ENCODE measurements around the gene IL18. TPM values are rescaled to one million over a fixed set of nuclear protein-coding genes. Genes with fewer than 3 reads are reported as not detected.
"Not testable (repeated sequence)": the region's sequence is repeated elsewhere in the genome, so short reads cannot be mapped to it uniquely, and the experiment has no call there.

IL18 gene
- polyA plus RNA-seq, 1 donor from 2014 or later, result 0.65 TPM

DNA sequence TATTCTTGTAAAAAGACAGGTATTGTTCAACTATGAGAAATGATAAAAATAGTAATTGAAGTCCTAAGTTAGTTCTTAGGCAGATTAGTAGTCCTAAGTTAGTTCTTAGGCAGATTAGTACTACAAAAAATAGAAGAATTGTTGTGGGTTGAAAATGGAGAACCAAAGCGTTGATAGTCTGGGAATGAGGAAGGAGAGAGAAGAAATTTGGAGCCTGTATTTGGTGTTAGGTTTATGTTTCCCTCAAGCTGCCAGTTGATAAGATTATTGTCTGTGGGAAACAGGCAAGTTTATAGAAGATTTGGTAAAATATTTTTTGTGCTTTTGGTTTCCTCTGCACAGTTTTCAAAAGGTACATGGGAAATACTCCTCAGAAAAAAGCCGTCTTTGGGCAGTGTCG, 15.0 kb upstream of the IL18 start:
- peak overlapping the region in 1 of 3 donors; percentile 6 for H3K27ac Mint-ChIP-seq

DNA sequence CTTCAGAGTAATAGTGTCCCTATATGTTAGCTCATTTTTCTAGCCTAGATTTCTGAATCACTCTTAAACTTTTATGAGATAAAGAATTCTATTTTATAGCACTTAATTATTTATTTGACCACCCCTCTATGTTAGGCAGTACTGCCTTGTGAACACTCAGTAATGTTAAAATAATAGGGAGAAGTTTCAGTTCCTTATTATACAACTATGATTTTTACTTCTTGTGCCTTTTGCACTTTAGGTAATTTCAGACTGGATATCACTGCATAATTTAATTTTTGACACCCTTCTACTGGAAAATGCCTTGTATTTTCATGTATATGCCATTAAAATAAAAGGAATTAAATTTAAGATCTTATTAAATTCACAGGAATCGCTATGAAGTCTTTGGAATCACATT, 14.5 kb upstream of the IL18 start:
- Mint-ChIP-seq H3K4me1 (peaks cover 28 to 32% (median 30%) of the 10 kb centered on the region in 3 donors), H3K27ac (peak overlapping the region in 1 of 3 donors; percentile 6), H3K9me3 (no peaks in the 10 kb centered on the region), H3K36me3 (peaks cover 2% of the 10 kb centered on the region), H3K27me3 (peaks cover 6% of the 10 kb centered on the region), H3K4me3 (peak overlapping the region in 1 of 4 donors; percentile 14)

More for the DNA sequence above, 15.0 kb upstream of the IL18 start:
- Mint-ChIP-seq H3K36me3 (peaks cover under 1% of the 10 kb centered on the region), H3K4me3 (peak overlapping the region in 1 of 4 donors; percentile 14), H3K9me3 (no peaks in the 10 kb centered on the region), H3K27me3 (peaks cover 6% of the 10 kb centered on the region), H3K4me1 (peaks cover 28 to 32% (median 30%) of the 10 kb centered on the region in 3 donors)

DNA sequence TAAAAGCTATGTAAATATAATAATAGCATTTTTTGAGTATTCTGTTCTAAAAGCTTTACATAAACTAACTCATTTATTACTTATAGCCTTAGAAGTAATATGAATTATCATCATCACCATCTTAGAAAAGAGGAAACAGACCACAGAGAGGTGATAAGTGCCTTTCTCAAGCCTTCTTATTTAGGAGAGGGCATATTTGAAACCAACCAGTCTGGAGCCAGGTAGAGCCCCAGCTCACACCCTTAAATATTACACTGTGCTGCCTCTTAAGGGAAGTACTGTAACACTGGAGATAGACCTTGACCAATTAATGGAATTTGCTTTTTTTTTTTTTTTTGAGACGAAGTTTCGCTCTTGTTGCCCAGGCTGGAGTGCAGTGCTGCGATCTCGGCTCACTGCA, 13.7 kb upstream of the IL18 start:
- Mint-ChIP-seq H3K36me3 (peaks cover 2% of the 10 kb centered on the region), H3K27ac (no peak overlapping the region), H3K9me3 (no peaks in the 10 kb centered on the region), H3K4me3 (no peak overlapping the region), H3K27me3 (peaks cover 6% of the 10 kb centered on the region), H3K4me1 (peaks cover 21 to 25% (median 24%) of the 10 kb centered on the region in 3 donors)

DNA sequence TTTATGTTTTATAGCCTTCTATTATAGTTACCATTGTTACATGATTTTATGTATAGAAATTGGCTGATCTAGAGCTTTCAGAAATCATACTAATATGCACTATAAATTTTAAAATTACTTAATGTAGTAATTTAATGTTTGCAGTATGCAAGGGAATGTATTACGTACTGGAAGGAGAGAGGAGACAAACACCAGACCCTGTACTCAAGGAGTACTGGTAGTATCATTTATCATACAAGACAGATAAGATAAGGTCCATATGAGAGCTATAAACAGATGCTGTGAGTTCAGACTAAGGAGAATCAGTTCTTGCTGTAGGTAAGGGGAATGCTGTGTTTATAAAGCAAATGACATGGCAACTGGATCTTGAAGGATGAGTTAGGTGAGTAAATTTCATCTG, 12.2 kb upstream of the IL18 start:
- H3K4me3 Mint-ChIP-seq, result no peak overlapping the region
- no peak overlapping the region for H3K27ac Mint-ChIP-seq
- peaks cover 6% of the 10 kb centered on the region for H3K27me3 Mint-ChIP-seq
- peaks cover 19 to 24% (median 22%) of the 10 kb centered on the region in 3 donors for H3K4me1 Mint-ChIP-seq
- H3K9me3 Mint-ChIP-seq, result no peaks in the 10 kb centered on the region
- H3K36me3 Mint-ChIP-seq, result peaks cover 2% of the 10 kb centered on the region

DNA sequence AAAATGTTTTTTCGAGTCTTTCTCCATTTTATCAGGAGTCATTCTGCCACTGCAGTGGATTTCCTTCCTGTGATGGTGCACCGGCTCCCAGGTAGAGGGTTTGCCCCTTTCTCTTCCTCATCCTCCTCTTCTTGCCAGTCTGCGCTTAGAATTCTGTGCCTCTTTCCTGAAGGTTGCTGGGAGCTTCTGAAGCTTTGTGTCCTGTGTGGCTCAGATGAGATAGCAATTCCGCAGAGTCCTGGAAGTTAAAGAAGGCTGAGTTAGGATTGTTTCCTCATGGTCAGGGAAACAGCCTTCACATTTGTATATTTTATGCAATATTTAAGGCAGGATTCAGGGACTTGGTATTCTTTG, 11.7 kb upstream of the IL18 start:
- no peak overlapping the region for H3K27ac Mint-ChIP-seq
- H3K27me3 Mint-ChIP-seq, result peaks cover 6% of the 10 kb centered on the region
- H3K4me3 Mint-ChIP-seq, result peak overlapping the region in 1 of 4 donors; percentile 46
- no peaks in the 10 kb centered on the region for H3K9me3 Mint-ChIP-seq
- peaks cover 19 to 24% (median 22%) of the 10 kb centered on the region in 3 donors for H3K4me1 Mint-ChIP-seq
- H3K36me3 Mint-ChIP-seq, result peaks cover 2% of the 10 kb centered on the region

DNA sequence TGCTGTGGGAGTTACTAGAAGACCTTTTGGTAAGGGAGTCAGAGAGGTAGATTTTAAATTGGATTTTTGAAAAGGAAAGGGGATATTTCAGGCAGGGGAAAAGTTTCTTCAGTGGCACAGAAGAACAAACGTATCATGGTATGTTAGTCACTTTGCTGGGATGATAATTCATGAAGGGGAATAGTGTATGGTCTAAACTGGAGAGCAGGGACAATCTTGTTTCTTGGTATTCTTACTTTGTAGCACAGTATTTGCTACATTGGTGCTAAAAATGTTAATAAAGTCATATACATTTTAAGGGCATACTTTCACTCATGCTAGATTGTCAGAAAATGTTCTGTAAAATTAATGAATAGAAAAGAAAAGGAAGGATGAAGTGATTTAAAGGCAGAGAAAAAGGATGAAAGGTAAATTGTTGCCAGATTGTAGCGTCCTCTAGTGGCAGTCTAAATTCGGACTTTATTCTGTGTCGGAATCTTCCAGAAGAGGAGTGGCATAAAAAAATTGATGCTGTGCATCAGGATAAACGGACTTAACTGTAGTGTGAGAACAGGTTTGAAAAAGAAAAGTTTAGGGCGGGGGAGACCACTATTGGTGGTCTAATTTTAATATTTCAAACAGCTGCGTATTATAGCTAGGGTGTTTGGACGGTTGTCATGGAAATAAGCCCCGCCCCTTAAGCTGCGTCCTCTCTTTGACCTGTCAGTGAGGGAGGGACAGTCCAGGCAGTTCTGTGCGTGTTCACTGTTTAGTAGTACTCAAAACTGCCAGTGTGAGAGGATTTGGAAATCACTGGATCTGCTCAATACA, 11.1 kb upstream of the IL18 start, which contains the start of gene BCO2:
Gene BCO2, plus strand, starts transcription at position 724 of the 810 bp plus-strand sequence. CDS start 90 bp downstream, outside the sequence.
- no peaks in the 10 kb centered on the region for H3K9me3 Mint-ChIP-seq
- H3K4me3 Mint-ChIP-seq, result peak within 1 kb of the TSS in 3 of 4 donors; percentile 1 to 46 (median 13)
- peaks cover 6% of the 10 kb centered on the region for H3K27me3 Mint-ChIP-seq
- peaks cover 19 to 24% (median 22%) of the 10 kb centered on the region in 3 donors for H3K4me1 Mint-ChIP-seq
- H3K27ac Mint-ChIP-seq, result peak within 1 kb of the TSS in 2 of 3 donors; percentile 1 to 19
- peaks cover 2% of the 10 kb centered on the region for H3K36me3 Mint-ChIP-seq

DNA sequence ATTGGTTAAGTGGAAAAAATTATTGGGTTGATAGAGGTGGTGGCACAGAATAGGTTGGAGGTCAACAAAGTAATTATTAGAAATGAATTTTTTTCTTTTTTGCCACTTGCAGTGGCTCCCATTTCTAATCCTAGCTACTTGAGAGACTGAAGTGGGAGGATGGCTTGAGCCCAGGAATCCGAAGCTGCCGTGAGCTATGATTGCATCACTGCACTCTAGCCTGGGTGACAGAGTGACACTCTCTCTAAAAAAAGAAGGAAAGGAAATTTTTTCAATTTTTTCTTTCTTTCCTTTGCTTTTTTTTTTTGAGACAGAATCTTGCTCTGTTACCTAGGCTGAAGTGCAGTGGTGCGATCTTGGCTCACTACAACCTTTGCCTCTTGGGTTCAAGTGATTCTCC, 9.3 kb upstream of the IL18 start:
- H3K36me3 Mint-ChIP-seq, result peaks cover 2% of the 10 kb centered on the region
- H3K27me3 Mint-ChIP-seq, result peaks cover 6% of the 10 kb centered on the region
- H3K9me3 Mint-ChIP-seq, result no peaks in the 10 kb centered on the region
- H3K27ac Mint-ChIP-seq, result no peak overlapping the region
- H3K4me3 Mint-ChIP-seq, result no peak overlapping the region
- H3K4me1 Mint-ChIP-seq, result peaks cover 7 to 11% (median 10%) of the 10 kb centered on the region in 3 donors

DNA sequence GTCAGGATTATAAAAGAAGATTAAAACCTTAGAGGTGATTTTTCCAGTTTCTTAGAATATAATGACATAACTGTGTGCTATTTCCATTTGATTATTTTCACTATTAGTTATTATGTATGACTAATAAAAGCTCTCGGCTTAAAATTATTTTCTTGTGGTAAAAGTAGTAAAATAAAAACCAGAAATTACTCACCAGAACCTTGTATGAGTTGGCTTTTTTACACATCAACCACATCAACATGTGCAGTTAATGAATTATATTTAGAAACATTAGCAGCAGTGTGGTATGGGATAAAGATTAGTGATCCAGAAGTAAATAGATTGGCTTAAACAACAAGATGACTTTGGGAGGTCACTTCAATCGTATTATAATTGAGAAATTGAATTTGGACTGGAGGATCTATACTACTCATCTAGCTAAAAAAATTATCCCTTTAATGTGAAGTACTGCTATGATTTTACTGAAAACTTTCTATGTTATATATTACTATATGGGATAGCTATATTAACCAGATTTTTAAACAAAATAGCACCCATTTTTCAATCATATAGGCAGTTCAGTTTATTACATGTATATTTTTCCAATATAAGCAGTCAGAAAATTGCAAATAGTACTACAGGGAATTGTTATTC, 8.6 kb upstream of the IL18 start:
- no peak overlapping the region for H3K4me3 Mint-ChIP-seq
- H3K9me3 Mint-ChIP-seq, result no peaks in the 10 kb centered on the region
- H3K27ac Mint-ChIP-seq, result no peak overlapping the region
- peaks cover 7 to 10% (median 9%) of the 10 kb centered on the region in 3 donors for H3K4me1 Mint-ChIP-seq
- H3K36me3 Mint-ChIP-seq, result peaks cover 2% of the 10 kb centered on the region
- peaks cover 7% of the 10 kb centered on the region for H3K27me3 Mint-ChIP-seq

DNA sequence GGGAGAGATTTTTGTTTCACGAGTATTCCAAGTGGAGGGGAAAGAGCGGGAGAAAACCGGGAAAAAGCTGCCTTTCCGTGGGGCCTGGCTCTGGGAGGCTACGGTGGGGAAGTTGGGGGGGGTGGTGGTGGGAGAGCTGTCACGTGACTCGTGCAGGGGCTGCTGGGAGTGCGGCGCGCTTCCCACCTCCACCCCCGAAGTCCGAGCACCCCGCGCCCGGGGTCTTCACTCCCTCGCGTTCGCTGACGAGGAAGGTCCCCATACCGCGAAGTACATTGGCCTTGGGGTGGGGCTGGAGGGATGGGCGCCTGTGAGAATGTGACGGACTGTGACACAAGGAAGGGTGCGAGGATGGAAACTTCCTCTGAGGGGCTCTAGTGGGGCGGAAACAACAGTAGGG, 3.3 kb upstream of the IL18 start, which contains the start of gene TEX12:
Gene TEX12, plus strand, starts transcription at position 228 of the 400 bp plus-strand sequence. CDS start 1,897 bp downstream, outside the sequence.
- no peaks in the 10 kb centered on the region for H3K36me3 Mint-ChIP-seq
- H3K27me3 Mint-ChIP-seq, result peaks cover 13% of the 10 kb centered on the region
- H3K4me1 Mint-ChIP-seq, result peaks cover 0 to 2% (median 0%) of the 10 kb centered on the region in 3 donors
- H3K9me3 Mint-ChIP-seq, result peaks cover 0 to 2% (median 0%) of the 10 kb centered on the region in 3 donors
- no peak within 1 kb of the TSS for H3K4me3 Mint-ChIP-seq
- no peak within 1 kb of the TSS for H3K27ac Mint-ChIP-seq

DNA sequence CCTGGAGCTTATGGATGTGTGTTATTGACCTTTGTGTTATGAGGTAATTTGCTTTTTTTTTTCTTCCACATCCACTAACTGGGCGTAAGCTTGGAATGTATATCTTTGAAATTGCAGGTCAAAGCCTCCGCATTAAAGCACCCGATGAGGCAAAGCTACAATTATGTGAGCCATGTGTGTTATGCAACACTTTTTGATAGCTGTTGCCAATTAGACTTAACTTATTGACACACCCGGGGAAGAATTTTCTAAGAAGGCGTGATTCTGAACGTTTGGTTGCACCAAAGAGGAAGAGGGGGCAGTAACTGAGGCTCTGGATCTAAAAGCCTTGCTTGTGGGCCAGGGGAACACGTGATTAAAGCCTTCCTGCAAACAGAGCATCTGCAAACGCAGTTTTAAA, 2.7 kb upstream of the IL18 start:
- no peak overlapping the region for H3K4me3 Mint-ChIP-seq
- no peaks in the 10 kb centered on the region for H3K36me3 Mint-ChIP-seq
- peaks cover 15% of the 10 kb centered on the region for H3K27me3 Mint-ChIP-seq

DNA sequence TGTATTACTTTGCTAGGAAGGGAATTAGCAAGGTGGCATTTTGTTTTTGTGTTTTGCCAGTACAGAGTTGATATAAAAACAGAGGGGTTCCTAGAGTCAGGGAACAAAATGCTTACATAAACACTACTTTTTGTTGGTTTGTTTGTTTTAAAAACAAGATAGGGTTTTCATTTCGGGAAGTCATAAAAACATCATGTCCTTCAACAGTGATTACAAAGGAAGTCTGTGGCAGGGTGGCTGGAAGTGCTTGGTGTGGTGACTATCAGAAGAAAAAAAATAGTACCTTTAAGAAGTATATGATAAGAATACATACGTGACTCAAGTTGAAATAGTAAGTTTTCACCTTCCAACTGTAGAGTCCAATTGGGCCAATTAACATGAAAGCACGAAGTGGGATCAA, 1.2 kb upstream of the IL18 start:
- no peak overlapping the region for H3K4me3 Mint-ChIP-seq
- H3K27ac Mint-ChIP-seq, result no peak overlapping the region
- H3K27me3 Mint-ChIP-seq, result peaks cover 15% of the 10 kb centered on the region
- peaks cover 0 to 2% (median 1%) of the 10 kb centered on the region in 3 donors for H3K9me3 Mint-ChIP-seq
- H3K36me3 Mint-ChIP-seq, result no peaks in the 10 kb centered on the region
- peaks cover 0 to 2% (median 0%) of the 10 kb centered on the region in 3 donors for H3K4me1 Mint-ChIP-seq

More for the DNA sequence above, 2.7 kb upstream of the IL18 start:
- Mint-ChIP-seq H3K4me1 (peaks cover 0 to 2% (median 0%) of the 10 kb centered on the region in 3 donors), H3K27ac (no peak overlapping the region), H3K9me3 (peaks cover 0 to 2% (median 1%) of the 10 kb centered on the region in 3 donors)

DNA sequence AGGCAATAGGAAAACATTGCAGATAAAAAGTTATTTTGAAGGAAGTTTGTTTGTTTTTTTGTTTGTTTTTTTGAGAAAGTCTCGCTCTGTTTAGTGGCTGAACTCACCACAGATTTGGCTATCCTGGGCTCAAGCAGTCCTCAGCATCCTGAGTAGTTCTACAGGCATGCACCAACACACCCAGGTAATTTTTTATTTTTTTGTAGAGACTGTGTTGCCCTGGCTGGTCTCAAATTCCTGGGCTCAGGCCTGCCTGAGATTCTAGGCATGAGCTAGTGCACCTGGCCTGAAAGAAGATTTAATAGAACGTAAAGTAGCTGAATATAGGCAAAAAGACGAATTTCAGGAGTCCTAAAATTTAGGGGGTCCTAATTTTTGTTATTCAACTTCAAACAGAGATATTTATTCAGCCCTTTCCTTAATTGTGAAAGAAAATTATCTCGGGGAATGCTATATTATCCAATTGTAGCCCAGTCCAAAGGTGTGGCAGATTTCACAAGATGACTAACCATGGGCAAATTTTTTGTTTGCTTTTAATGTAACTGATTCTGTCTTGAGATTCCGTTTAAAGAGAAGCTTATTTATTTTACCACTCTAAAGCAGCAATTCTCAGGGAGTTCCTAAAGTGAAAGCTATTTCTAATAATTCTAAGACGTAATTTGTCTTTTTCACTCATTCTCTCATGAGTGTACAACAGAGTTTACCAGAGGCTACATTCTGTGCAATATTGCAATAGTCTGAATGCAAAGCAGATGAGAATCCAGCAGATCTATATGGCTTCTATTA, 940 bp downstream of the IL18 start:
- Mint-ChIP-seq H3K36me3 (no peaks in the 10 kb centered on the region), H3K27me3 (peaks cover 15% of the 10 kb centered on the region), H3K9me3 (peaks cover 0 to 2% (median 1%) of the 10 kb centered on the region in 3 donors), H3K27ac (peak overlapping the region in 1 of 3 donors; percentile 69), H3K4me3 (peak overlapping the region in 1 of 4 donors; percentile 22), H3K4me1 (peaks cover 0 to 7% (median 0%) of the 10 kb centered on the region in 3 donors)

DNA sequence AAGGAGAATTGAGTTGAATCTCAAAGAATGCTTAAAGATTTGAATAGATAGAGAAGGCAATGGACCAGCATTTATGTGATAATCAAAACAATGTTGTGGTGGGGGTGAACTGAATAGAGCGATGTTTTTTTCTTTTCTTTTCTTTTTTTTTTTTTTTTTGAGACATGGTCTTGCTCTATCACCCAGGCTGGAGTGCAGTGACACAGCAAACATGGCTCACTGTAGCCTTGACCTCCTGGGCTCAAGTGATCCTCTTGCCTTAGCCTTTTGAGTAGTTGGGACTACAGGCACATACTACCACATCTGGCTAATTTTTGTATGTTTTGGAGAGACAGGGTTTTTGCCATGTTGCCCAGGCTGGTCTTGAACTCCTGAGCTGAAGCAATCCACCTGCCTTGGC, 1.7 kb downstream of the IL18 start:
- peaks cover 11% of the 10 kb centered on the region for H3K27me3 Mint-ChIP-seq
- H3K36me3 Mint-ChIP-seq, H3K4me1 Mint-ChIP-seq, H3K4me3 Mint-ChIP-seq, H3K9me3 Mint-ChIP-seq: not testable (repeated sequence)
- peak overlapping the region in 1 of 3 donors; percentile 69 for H3K27ac Mint-ChIP-seq

DNA sequence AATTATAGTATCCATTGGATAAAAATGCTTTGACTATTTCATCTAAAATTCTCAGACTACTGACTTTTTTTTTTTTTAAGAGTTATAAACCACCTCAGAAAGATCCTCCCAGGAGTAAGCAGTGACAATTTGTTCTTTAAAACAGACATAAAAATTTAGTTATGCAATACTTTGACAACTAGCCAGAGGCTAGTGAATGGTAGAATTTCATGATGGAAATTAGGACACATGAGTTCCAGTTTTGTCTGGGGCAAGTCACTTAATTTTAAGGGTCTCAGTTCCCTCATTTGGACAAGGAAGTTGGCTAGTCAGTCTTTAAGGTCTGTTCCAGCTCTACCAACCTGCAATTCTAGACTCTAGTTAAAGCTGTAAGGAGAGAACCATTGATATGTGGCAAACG, 2.9 kb downstream of the IL18 start:
- no peak overlapping the region for H3K27ac Mint-ChIP-seq
- peaks cover 11% of the 10 kb centered on the region for H3K27me3 Mint-ChIP-seq
- peaks cover 0 to 7% (median 0%) of the 10 kb centered on the region in 3 donors for H3K4me1 Mint-ChIP-seq

More for the DNA sequence above, 2.9 kb downstream of the IL18 start:
- H3K9me3 Mint-ChIP-seq, result peaks cover 0 to 1% (median 0%) of the 10 kb centered on the region in 3 donors
- no peaks in the 10 kb centered on the region for H3K36me3 Mint-ChIP-seq
- H3K4me3 Mint-ChIP-seq, result no peak overlapping the region
